ENCODE data around the gene MTMR4.
"Not testable (repeated sequence)": the region's sequence is repeated elsewhere in the genome, so short reads cannot be mapped to it uniquely, and the experiment has no call there.

Gene MTMR4

DNA sequence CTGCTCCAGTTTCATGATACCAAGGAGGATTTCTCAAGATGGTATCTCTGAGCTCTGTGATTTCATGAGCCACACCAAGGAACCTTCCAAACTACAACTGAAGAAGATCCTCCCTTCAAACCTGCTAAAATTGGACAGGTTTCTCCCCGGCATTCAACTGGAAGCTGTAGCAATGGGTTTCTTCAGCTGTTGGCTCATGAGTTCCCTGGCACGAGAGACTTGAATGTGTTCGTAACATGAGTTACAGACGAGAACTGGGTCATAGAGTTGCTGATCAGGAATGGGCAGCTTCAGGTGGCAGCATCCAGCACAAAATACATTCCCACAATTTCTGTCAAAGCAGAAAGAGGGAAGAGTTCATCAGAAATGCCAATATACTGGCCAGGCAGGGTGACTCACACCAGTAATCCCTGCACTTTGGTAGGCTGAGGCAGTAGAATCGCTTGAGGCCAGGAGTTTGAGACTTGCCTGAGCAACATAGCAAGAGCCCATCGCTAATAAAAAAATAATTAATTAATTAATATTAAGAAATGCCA lies 22.9 kb downstream of the MTMR4 start:
- 94 to 100% methylated on average over 3 to 4 of the region's 6 CpGs for WGBS, 2 experiments (ENCODE audit: insufficient coverage in 2 of 2)
- Histone ChIP-seq H3K4me1 (ENCODE audit: control insufficient read depth, insufficient read depth, low read length, poor library complexity, severe bottlenecking) (no peaks in the 10 kb centered on the region), H3K9me3 (ENCODE audit: control insufficient read depth, low read length) (no peaks in the 10 kb centered on the region), H3K36me3 (ENCODE audit: control insufficient read depth, insufficient read depth, low read length) (peaks cover 77% of the 10 kb centered on the region), H3K27ac (ENCODE audit: low read depth, low read length, severe bottlenecking) (no peak overlapping the region), H3K4me3 (ENCODE audit: extremely low read depth, insufficient read depth, low read length, poor library complexity, severe bottlenecking) (no peak overlapping the region)

DNA sequence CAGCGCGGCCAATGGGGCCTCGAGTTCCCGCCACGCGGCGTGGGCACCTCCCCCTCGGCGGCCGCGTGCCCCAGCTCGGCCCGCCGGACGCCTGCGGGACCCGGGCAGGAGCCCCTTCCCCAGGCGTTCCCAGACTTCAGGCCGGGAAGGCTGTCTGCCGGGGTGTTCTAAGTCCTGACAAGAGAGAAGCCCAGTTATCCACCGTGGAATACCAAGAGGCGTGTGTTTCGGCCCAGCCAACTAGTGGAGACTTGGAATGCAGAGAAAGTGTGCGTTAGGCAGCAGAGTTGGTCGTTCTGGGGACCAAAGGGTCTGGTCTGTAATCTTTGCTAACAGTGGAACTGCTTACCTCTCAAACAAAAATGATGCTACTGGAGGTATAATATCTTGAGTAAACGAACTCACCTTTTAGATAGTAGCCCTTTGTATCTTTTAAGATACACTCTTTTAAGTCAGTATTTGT lies 26.0 kb downstream of the MTMR4 start:
- H3K27ac ChIP-seq (ENCODE audit: low read depth, low read length, severe bottlenecking) = no peak overlapping the region
- H3K4me1 ChIP-seq (ENCODE audit: control insufficient read depth, insufficient read depth, low read length, poor library complexity, severe bottlenecking) = no peaks in the 10 kb centered on the region
- H3K36me3 ChIP-seq (ENCODE audit: control insufficient read depth, insufficient read depth, low read length) = peaks cover 47% of the 10 kb centered on the region
- no peaks in the 10 kb centered on the region for H3K9me3 ChIP-seq (ENCODE audit: control insufficient read depth, low read length)
- 91 to 97% methylated on average over 15 to 19 of the region's 26 CpGs for WGBS, 2 experiments (ENCODE audit: insufficient coverage in 2 of 2)
- no peak overlapping the region for H3K4me3 ChIP-seq (ENCODE audit: extremely low read depth, insufficient read depth, low read length, poor library complexity, severe bottlenecking)

DNA sequence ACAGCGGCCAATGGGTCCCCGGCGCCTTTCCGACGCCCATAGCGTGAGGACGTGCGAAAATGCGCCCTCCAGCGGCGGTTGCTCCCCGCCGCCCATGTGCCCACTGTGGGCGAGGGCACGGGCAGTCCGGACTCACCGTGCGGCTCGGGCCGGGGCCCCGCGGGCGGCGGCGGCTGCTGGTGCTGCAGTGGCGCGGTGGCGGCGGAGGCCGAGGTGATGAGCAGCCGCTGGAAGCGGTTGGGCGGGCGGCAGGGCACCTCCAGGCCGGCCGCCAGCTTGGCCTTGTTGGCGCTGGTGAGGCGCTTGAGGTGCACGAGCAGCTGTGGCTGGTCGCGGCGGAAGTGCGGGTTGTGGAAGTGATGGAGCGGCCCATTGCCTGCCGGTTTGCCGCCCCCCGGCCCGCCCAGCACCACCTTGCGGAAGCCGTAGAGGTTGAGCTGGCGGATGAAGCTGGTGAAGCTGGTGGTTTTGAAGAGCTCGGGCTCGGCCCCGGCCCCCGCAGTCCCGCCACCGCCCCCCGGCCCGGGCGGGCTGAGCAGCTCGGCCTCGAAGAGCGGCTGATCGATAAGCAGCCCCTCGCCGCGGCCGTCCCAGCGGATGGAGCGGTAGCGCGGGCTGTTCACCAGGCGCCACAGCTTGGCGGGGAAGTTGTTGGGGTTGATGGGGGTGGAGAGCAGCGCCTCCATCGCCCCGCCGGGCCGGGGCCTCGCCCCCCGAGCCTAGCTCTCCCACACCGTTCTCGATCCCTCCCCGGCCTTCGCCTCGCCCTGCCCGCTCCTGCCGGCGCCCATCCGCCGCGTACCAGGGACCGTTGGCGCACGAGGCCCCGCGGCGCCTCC lies 26.6 kb downstream of the MTMR4 start, which contains the start of gene HSF5:
Gene HSF5, minus strand, starts transcription at position 820 of the 839 bp plus-strand sequence. Its CDS starts 134 bp downstream, at position 686.
- 92 to 95% methylated on average over 64 to 92 of the region's 98 CpGs for WGBS, 2 experiments (ENCODE audit: insufficient coverage in 2 of 2)
- peaks cover 41% of the 10 kb centered on the region for H3K36me3 ChIP-seq (ENCODE audit: control insufficient read depth, insufficient read depth, low read length)
- H3K27ac ChIP-seq (ENCODE audit: low read depth, low read length, severe bottlenecking) = no peak within 1 kb of the TSS
- no peaks in the 10 kb centered on the region for H3K9me3 ChIP-seq (ENCODE audit: control insufficient read depth, low read length)
- no peak within 1 kb of the TSS for H3K4me3 ChIP-seq (ENCODE audit: extremely low read depth, insufficient read depth, low read length, poor library complexity, severe bottlenecking)
- H3K4me1 ChIP-seq (ENCODE audit: control insufficient read depth, insufficient read depth, low read length, poor library complexity, severe bottlenecking) = no peaks in the 10 kb centered on the region

DNA sequence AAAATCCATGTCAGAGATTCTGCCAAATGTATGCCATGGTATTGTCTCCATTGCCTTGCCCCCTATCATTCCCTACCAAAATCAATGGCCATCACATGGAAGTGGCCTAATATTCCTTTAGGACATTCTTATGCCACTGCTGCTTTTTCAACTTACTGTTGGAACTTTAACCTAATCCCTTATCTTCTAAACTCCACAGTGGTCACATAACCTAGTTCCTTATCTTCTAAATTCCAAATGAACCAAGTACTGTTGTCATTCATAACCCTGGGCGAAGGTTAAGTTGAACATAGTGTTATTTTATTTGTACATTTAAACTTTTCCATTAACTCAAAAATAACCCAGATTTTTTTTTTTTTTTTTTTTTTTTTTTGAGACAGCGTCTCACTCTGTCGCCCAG lies 29.8 kb downstream of the MTMR4 start:
- peaks cover 9% of the 10 kb centered on the region for H3K36me3 ChIP-seq (ENCODE audit: control insufficient read depth, insufficient read depth, low read length)
- H3K27ac ChIP-seq (ENCODE audit: low read depth, low read length, severe bottlenecking) = no peak overlapping the region
- H3K9me3 ChIP-seq (ENCODE audit: control insufficient read depth, low read length) = no peaks in the 10 kb centered on the region
- WGBS, 2 experiments (ENCODE audit: insufficient coverage in 2 of 2) = 100% methylated on average over 1 of the region's 3 CpGs; no CpG with 5 or more reads in 1 of the 2 experiments
- no peaks in the 10 kb centered on the region for H3K4me1 ChIP-seq (ENCODE audit: control insufficient read depth, insufficient read depth, low read length, poor library complexity, severe bottlenecking)
- no peak overlapping the region for H3K4me3 ChIP-seq (ENCODE audit: extremely low read depth, insufficient read depth, low read length, poor library complexity, severe bottlenecking)

DNA sequence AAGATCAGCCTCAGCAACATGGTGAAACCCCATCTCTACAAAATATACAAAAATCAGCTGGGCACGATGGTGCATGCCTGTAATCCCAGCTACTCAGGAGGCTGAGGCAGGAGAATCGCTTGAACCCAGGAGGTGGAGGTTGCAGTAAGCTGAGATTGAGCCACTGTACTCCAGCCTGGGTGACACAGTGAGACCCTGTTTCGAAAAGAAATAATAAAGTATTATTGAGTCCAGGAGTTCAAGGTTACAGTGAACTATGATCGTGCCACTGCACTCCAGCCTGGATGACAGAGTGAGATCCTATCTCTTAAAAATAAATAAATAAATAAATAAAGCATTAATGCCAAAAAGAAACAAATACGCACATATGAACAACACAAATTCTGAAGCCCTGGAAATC lies 32.6 kb downstream of the MTMR4 start:
- WGBS, 2 experiments (ENCODE audit: insufficient coverage in 2 of 2) = 83 to 91% methylated on average over 3 of the region's 5 CpGs
- H3K9me3 ChIP-seq (ENCODE audit: control insufficient read depth, low read length); H3K4me1 ChIP-seq (ENCODE audit: control insufficient read depth, insufficient read depth, low read length, poor library complexity, severe bottlenecking); H3K4me3 ChIP-seq (ENCODE audit: extremely low read depth, insufficient read depth, low read length, poor library complexity, severe bottlenecking); H3K36me3 ChIP-seq (ENCODE audit: control insufficient read depth, insufficient read depth, low read length); H3K27ac ChIP-seq (ENCODE audit: low read depth, low read length, severe bottlenecking): not testable (repeated sequence)

DNA sequence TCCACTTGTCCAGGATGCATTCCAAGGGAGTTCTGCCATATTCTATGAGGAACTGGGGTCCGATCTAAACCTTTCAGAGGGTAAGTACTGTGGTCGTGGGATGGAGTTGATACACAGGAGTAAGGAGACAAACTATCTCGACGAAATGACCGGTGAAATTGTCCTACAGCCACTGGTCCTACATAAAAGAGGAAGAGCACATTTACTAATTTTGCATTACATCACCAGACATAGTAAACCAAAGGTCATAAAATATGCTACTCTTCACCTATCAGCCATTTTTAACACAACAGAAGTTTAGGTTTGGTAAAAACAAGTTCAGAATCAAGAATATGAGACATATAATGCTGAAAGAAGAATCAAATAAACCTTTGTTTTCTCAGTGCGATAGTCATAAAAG lies 34.3 kb downstream of the MTMR4 start:
- 88 to 94% methylated on average over 4 to 5 of the region's 6 CpGs for WGBS, 2 experiments (ENCODE audit: insufficient coverage in 2 of 2)
- no peaks in the 10 kb centered on the region for H3K4me1 ChIP-seq (ENCODE audit: control insufficient read depth, insufficient read depth, low read length, poor library complexity, severe bottlenecking)
- H3K27ac ChIP-seq (ENCODE audit: low read depth, low read length, severe bottlenecking) = no peak overlapping the region
- H3K4me3 ChIP-seq (ENCODE audit: extremely low read depth, insufficient read depth, low read length, poor library complexity, severe bottlenecking) = no peak overlapping the region
- no peaks in the 10 kb centered on the region for H3K9me3 ChIP-seq (ENCODE audit: control insufficient read depth, low read length)
- no peaks in the 10 kb centered on the region for H3K36me3 ChIP-seq (ENCODE audit: control insufficient read depth, insufficient read depth, low read length)

DNA sequence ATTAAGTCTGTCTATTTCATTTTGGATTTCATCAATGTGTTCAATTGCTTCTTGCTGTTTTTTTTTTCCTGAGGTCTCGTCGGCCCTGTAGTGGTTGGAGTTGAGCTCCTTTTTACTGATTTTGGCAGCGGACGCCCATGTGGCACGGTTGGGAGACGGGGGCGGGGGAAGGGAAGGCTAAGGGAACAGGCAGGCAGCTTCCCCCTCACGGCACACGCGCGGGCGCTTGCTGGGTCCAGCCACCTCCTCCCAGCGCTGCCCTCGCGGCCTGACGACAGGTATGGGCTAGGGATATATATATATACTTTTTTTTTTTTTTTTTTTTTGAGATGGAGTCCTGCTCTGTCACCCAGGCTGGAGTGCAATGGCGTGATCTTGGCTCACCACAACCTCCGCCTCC lies 37.6 kb downstream of the MTMR4 start:
- H3K27ac ChIP-seq (ENCODE audit: low read depth, low read length, severe bottlenecking) = no peak overlapping the region
- 90 to 92% methylated on average over 2 to 7 of the region's 18 CpGs for WGBS, 2 experiments (ENCODE audit: insufficient coverage in 2 of 2)
- no peaks in the 10 kb centered on the region for H3K36me3 ChIP-seq (ENCODE audit: control insufficient read depth, insufficient read depth, low read length)
- no peaks in the 10 kb centered on the region for H3K9me3 ChIP-seq (ENCODE audit: control insufficient read depth, low read length)
- H3K4me3 ChIP-seq (ENCODE audit: extremely low read depth, insufficient read depth, low read length, poor library complexity, severe bottlenecking) = no peak overlapping the region
- H3K4me1 ChIP-seq (ENCODE audit: control insufficient read depth, insufficient read depth, low read length, poor library complexity, severe bottlenecking) = no peaks in the 10 kb centered on the region

DNA sequence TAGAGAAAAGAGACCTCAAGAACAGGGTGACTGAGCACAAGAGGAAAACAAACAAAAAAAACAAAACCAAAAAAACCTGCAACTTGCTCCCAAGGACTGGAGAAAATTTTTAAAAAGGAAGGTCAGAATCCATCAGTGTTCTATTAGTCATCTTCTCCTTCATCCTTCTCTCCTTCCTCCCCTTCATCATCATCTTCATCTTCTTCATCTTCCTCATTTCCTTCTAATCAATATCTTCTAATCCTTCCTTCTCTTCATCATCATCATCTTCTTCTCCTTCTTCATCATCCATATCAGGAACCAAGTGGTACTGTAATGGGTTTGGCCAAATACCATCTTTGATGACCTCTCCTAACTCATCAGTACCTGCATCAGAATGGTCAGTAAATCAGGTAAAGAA lies 38.5 kb downstream of the MTMR4 start:
- Histone ChIP-seq H3K9me3 (ENCODE audit: control insufficient read depth, low read length) (no peaks in the 10 kb centered on the region), H3K27ac (ENCODE audit: low read depth, low read length, severe bottlenecking) (no peak overlapping the region), H3K4me1 (ENCODE audit: control insufficient read depth, insufficient read depth, low read length, poor library complexity, severe bottlenecking) (no peaks in the 10 kb centered on the region), H3K4me3 (ENCODE audit: extremely low read depth, insufficient read depth, low read length, poor library complexity, severe bottlenecking) (no peak overlapping the region), H3K36me3 (ENCODE audit: control insufficient read depth, insufficient read depth, low read length) (no peaks in the 10 kb centered on the region)

DNA sequence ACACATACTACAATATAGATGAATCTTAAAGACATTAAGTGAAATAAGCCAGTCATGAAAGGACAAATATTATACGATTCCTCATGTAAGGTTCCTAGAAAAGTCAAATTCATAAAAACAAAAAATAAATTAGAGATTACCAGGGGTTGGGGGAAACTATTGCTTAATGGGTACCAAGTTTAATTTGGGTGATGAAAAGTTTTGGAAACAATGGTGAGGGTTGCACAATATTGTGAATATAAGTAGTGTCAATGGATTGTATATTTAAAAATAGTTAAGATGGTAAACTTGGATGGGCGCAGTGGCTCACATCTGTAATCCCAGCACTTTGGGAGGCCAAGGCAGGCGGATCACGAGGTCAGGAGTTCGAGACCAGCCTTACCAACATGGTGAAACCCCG lies 44.1 kb downstream of the MTMR4 start:
- no peaks in the 10 kb centered on the region for H3K36me3 ChIP-seq (ENCODE audit: control insufficient read depth, insufficient read depth, low read length)
- H3K4me3 ChIP-seq (ENCODE audit: extremely low read depth, insufficient read depth, low read length, poor library complexity, severe bottlenecking) = no peak overlapping the region
- WGBS, 2 experiments (ENCODE audit: insufficient coverage in 2 of 2) = 88 to 94% methylated on average over 4 to 5 of the region's 6 CpGs
- H3K9me3 ChIP-seq (ENCODE audit: control insufficient read depth, low read length) = no peaks in the 10 kb centered on the region
- H3K4me1 ChIP-seq (ENCODE audit: control insufficient read depth, insufficient read depth, low read length, poor library complexity, severe bottlenecking) = no peaks in the 10 kb centered on the region
- no peak overlapping the region for H3K27ac ChIP-seq (ENCODE audit: low read depth, low read length, severe bottlenecking)

DNA sequence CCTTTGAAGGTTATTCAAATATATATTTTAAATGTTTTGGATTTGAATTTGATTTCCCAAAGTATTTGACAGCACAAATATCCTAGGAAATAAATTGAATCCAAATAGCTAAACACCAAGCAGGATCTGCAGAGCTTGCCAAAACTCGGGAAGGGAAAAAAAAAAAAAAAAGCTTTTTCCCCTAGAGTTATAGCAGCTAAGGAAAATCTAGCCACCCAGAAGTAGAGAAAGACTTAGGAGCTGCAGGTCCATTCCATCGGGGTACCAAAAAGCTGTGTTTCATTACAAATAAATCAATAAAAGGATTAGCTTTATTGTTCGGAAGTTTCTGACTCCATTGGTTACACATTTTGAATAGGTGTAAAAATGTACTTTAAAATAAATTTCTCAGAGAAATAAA lies 45.5 kb downstream of the MTMR4 start:
- no CpG with 5 or more reads among the region's 3 CpGs for WGBS, 2 experiments (ENCODE audit: insufficient coverage in 2 of 2)
- Histone ChIP-seq H3K4me3 (ENCODE audit: extremely low read depth, insufficient read depth, low read length, poor library complexity, severe bottlenecking) (no peak overlapping the region), H3K9me3 (ENCODE audit: control insufficient read depth, low read length) (no peaks in the 10 kb centered on the region), H3K27ac (ENCODE audit: low read depth, low read length, severe bottlenecking) (no peak overlapping the region), H3K36me3 (ENCODE audit: control insufficient read depth, insufficient read depth, low read length) (no peaks in the 10 kb centered on the region), H3K4me1 (ENCODE audit: control insufficient read depth, insufficient read depth, low read length, poor library complexity, severe bottlenecking) (no peaks in the 10 kb centered on the region)

DNA sequence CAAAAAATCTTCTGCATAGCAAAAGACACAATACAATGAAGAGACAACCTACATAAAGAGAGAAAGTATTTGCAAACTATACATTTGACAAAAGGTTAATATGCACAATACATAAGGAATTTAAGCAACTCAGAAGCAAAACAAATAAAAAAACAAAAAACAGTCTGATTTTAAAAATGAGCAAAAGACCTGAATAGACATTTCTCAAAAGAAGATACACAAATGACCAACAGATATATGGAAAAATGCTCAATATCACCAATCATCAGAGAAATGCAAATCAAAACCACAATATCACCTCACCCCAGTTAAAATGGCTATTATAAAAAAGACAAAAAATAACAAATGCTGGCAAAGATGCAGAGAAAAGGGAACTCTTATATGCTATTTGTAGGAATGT lies 58.9 kb downstream of the MTMR4 start:
- Histone ChIP-seq H3K9me3 (ENCODE audit: control insufficient read depth, low read length) (no peaks in the 10 kb centered on the region), H3K4me1 (ENCODE audit: control insufficient read depth, insufficient read depth, low read length, poor library complexity, severe bottlenecking) (peaks cover 4% of the 10 kb centered on the region), H3K36me3 (ENCODE audit: control insufficient read depth, insufficient read depth, low read length) (no peaks in the 10 kb centered on the region), H3K27ac (ENCODE audit: low read depth, low read length, severe bottlenecking) (no peak overlapping the region), H3K4me3 (ENCODE audit: extremely low read depth, insufficient read depth, low read length, poor library complexity, severe bottlenecking) (no peak overlapping the region)

Data from mesodermal cell (in vitro differentiated cells).